HepG2 (cell line): ENCODE results near the gene TPRKB. TPM values are rescaled to one million over a fixed set of nuclear protein-coding genes. Genes with fewer than 3 reads are reported as not detected.

ENCODE experiments used
- ATF7-NPFF ChIP-seq: sonication (generic); formaldehyde crosslinking; IDR thresholded peaks from 2 replicates; pipeline ENCODE4 v1.8.1; 2023; ENCODE audit warnings: mild to moderate bottlenecking, low read depth, missing genetic modification reagents, moderate library complexity
- HNF1A ChIP-seq, 2 experiments: sonication (generic) in 1 of 2; formaldehyde crosslinking in 1 of 2; IDR thresholded peaks; 2 replicates each; pipeline versions ENCODE4 v1.4.0 to v1.6.1; 2016 to 2020; ENCODE audit warnings: borderline replicate concordance in 1 of 2, low read depth in 1 of 2, mild to moderate bottlenecking in 1 of 2, missing genetic modification reagents in 1 of 2
- MED1 ChIP-seq: sonication (generic); formaldehyde crosslinking; IDR thresholded peaks from 2 replicates; pipeline ENCODE4 v1.4.0; 2020; ENCODE audit warnings: missing genetic modification reagents
- NFKB2 ChIP-seq: sonication (generic); formaldehyde crosslinking; IDR thresholded peaks from 2 replicates; pipeline ENCODE4 v1.4.0; 2020; ENCODE audit warnings: missing genetic modification reagents, borderline replicate concordance
- PAX8 ChIP-seq: sonication (generic); formaldehyde crosslinking; IDR thresholded peaks from 2 replicates; pipeline ENCODE4 v1.8.0; 2022; ENCODE audit warnings: mild to moderate bottlenecking, missing genetic modification reagents, borderline replicate concordance
- ZBTB40 ChIP-seq, 2 experiments: fragments of 450-650 bp in 1 of 2; sonication (generic) in 1 of 2; formaldehyde crosslinking in 1 of 2; IDR thresholded peaks; 2 replicates each; pipeline versions ENCODE4 v1.6.1 to v1.8.0; 2016 to 2022; ENCODE audit warnings: antibody characterized with exemption in 1 of 2, mild to moderate bottlenecking in 1 of 2, missing genetic modification reagents in 1 of 2
- ZNF317 ChIP-seq: sonication (generic); formaldehyde crosslinking; IDR thresholded peaks from 2 replicates; pipeline ENCODE4 v1.5.0; 2020; ENCODE audit warnings: mild to moderate bottlenecking, missing genetic modification reagents
- ZNF703 ChIP-seq: sonication (generic); formaldehyde crosslinking; IDR thresholded peaks from 2 replicates; pipeline ENCODE4 v1.5.1; 2020; ENCODE audit warnings: missing genetic modification reagents, mild to moderate bottlenecking, moderate library complexity, borderline replicate concordance
- ZNF709 ChIP-seq: sonication (generic); formaldehyde crosslinking; IDR thresholded peaks from 2 replicates; pipeline ENCODE4 v1.5.0; 2020; ENCODE audit warnings: mild to moderate bottlenecking, missing genetic modification reagents
- ZNF768 ChIP-seq: sonication (generic); formaldehyde crosslinking; IDR thresholded peaks from 2 replicates; pipeline ENCODE4 v1.4.0; 2020; ENCODE audit warnings: missing genetic modification reagents
- polyA plus RNA-seq, 8 experiments: library from polyadenylated mRNA; depleted of rRNA in 3 of 8; stranded (reverse) in 7 of 8; unstranded in 1 of 8; fragments of >200 nt; fragmentation: Illumina TruSeq in 4 of 8; extraction: Trizol in 4 of 8; gene quantifications; 2 replicates each; pipeline versions ENCODE4 v1.2.1 to v1.2.3, GENCODE V29; 2011 to 2016; ENCODE audit warnings: low read depth in 4 of 8, missing spikeins in 1 of 8, mixed read lengths in 1 of 8; ENCODE audit not compliant: insufficient read depth in 1 of 8
- total RNA-seq, 5 experiments: library from RNA; depleted of rRNA; stranded (reverse); fragments of >200 nt; fragmentation: Illumina TruSeq; extraction: Trizol; gene quantifications; 2 replicates each; pipeline ENCODE4 v1.2.3, GENCODE V29; 2016; ENCODE audit warnings: low read depth in 1 of 5
- TF ChIP-seq, protein P1 (sequence below): sonication (generic); formaldehyde crosslinking; IDR thresholded peaks from 2 replicates; pipeline ENCODE4 v1.4.0; 2020; ENCODE audit warnings: missing genetic modification reagents

Gene TPRKB
- total and polyA plus RNA-seq, 2 of the 13 experiments (the other 11 are each of a cell fraction or from before 2014, with no cell fraction given): 32.0 to 58.0 TPM

- TF ChIP-seq HNF1A (IDR thresholded peaks at IDR 0.05; ENCODE audit: low read depth) (no peak), HNF1A (CRISPR knock-in tag; IDR thresholded peaks at IDR 0.05; ENCODE audit: borderline replicate concordance) (peak; percentile 33; the same call in 1 of the 2 replicates), ZNF709 (CRISPR knock-in tag) (peak; percentile 74; the same call in 1 of the 2 replicates), ZNF317 (CRISPR knock-in tag) (peak; percentile 80; the same call in 1 of the 2 replicates), NFKB2 (peak; percentile 88; the same call in 1 of the 2 replicates), ZNF703 (CRISPR knock-in tag) (no peak), MED1 (CRISPR knock-in tag) (peak; percentile 66; the same call in 1 of the 2 replicates), ATF7-NPFF (CRISPR knock-in tag) (peak; percentile 77; the same call in 1 of the 2 replicates), ZNF768 (CRISPR knock-in tag) (peak; percentile 64; the same call in 1 of the 2 replicates), PAX8 (CRISPR knock-in tag) (no peak; the same call in 1 of the 2 replicates), ZBTB40 (IDR thresholded peaks at IDR 0.05) (no peak), ZBTB40 (CRISPR knock-in tag; IDR thresholded peaks at IDR 0.05) (no peak)
- TF ChIP-seq, protein P1, sequence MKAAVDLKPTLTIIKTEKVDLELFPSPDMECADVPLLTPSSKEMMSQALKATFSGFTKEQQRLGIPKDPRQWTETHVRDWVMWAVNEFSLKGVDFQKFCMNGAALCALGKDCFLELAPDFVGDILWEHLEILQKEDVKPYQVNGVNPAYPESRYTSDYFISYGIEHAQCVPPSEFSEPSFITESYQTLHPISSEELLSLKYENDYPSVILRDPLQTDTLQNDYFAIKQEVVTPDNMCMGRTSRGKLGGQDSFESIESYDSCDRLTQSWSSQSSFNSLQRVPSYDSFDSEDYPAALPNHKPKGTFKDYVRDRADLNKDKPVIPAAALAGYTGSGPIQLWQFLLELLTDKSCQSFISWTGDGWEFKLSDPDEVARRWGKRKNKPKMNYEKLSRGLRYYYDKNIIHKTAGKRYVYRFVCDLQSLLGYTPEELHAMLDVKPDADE (CRISPR knock-in tag): no peak
Observed at GRCh38 chr2:73779467-73780236, 42.5 kb upstream of the TPRKB start, which contains the start of gene DUSP11 (continued).
